ENCODE results near the gene CBX8.

DNA sequence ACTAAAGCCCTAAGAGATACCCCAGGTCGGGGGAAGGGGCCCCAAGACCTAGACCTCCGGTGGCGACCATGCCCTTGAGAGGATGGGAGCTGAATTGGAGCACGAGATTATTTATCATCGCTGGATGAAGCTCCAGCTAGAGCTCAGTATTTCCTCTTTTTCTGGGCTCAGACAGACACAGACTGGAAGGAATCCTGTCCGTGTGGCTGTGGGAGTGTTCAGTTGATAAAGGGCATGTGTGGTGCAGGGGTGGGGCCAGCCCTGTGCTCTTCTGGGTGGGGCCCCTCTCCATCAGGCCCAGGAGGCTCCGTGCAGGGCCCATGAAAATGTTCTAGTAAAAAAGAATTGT is 48.7 kb upstream of the CBX8 start:
- TF ChIP-seq, protein P1, sequence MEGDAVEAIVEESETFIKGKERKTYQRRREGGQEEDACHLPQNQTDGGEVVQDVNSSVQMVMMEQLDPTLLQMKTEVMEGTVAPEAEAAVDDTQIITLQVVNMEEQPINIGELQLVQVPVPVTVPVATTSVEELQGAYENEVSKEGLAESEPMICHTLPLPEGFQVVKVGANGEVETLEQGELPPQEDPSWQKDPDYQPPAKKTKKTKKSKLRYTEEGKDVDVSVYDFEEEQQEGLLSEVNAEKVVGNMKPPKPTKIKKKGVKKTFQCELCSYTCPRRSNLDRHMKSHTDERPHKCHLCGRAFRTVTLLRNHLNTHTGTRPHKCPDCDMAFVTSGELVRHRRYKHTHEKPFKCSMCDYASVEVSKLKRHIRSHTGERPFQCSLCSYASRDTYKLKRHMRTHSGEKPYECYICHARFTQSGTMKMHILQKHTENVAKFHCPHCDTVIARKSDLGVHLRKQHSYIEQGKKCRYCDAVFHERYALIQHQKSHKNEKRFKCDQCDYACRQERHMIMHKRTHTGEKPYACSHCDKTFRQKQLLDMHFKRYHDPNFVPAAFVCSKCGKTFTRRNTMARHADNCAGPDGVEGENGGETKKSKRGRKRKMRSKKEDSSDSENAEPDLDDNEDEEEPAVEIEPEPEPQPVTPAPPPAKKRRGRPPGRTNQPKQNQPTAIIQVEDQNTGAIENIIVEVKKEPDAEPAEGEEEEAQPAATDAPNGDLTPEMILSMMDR (IDR thresholded peaks at IDR 0.05; ENCODE audit: insufficient read depth, low read length, poor library complexity, severe bottlenecking): no peak
- TF ChIP-seq EZH2phosphoT487 (conservative IDR thresholded peaks at IDR 0.05; ENCODE audit: low read length): no peak
